Fibroblast of gingiva (primary cell): ENCODE results near the gene GNAT1.
"Not testable (repeated sequence)": the region's sequence is repeated elsewhere in the genome, so short reads cannot be mapped to it uniquely, and the experiment has no call there.

Source experiments
- DNase-seq: peaks from one replicate; pipeline ENCODE4 v3.0.0-alpha.2; 2011; ENCODE audit warnings: low read depth

Gene GNAT1

GRCh38 chr3:50222169-50222528 is 30.7 kb downstream of the GNAT1 start:
- DNase-seq, result no peak

GRCh38 chr3:50224639-50225038 is 33.2 kb downstream of the GNAT1 start:
- no peak for DNase-seq

GRCh38 chr3:50226888-50227389 is 35.5 kb downstream of the GNAT1 start:
- DNase-seq, result peak; percentile 42

GRCh38 chr3:50227390-50228183 is 36.2 kb downstream of the GNAT1 start:
- DNase-seq, result peak; percentile 83

- DNase-seq, result not testable (repeated sequence)
Measured at GRCh38 chr3:50228184-50228763, 36.9 kb downstream of the GNAT1 start.

- no peak for DNase-seq
Measured at GRCh38 chr3:50229490-50229889, 38.1 kb downstream of the GNAT1 start.

- DNase-seq, result no peak
Measured at GRCh38 chr3:50230104-50230793, 38.8 kb downstream of the GNAT1 start.

- no peak for DNase-seq
Measured at GRCh38 chr3:50230794-50231125, 39.4 kb downstream of the GNAT1 start.

- DNase-seq, result no peak
Measured at GRCh38 chr3:50231581-50231980, 40.2 kb downstream of the GNAT1 start.

- no peak for DNase-seq
Measured at GRCh38 chr3:50232303-50232702, 40.9 kb downstream of the GNAT1 start.

- no peak for DNase-seq
Measured at GRCh38 chr3:50233176-50233575, 41.8 kb downstream of the GNAT1 start.

- peak; percentile 98 for DNase-seq
Measured at GRCh38 chr3:50235716-50236483, 44.5 kb downstream of the GNAT1 start, which contains the start of gene GNAI2. Gene GNAI2 (plus strand): TSS chr3:50236204. CDS start chr3:50236336, 132 bp downstream.

- no peak for DNase-seq
Measured at GRCh38 chr3:50236484-50237132, 45.2 kb downstream of the GNAT1 start.

GRCh38 chr3:50237133-50237651 is 45.8 kb downstream of the GNAT1 start:
- DNase-seq, result peak; percentile 66

- DNase-seq, result peak; percentile 88
Measured at GRCh38 chr3:50237754-50238548, 46.5 kb downstream of the GNAT1 start.

- peak; percentile 74 for DNase-seq
Measured at GRCh38 chr3:50238549-50239026, 47.2 kb downstream of the GNAT1 start.

- no peak for DNase-seq
Measured at GRCh38 chr3:50239649-50240048, 48.2 kb downstream of the GNAT1 start.

- DNase-seq, result no peak
Measured at GRCh38 chr3:50241163-50241562, 49.8 kb downstream of the GNAT1 start.

- DNase-seq, result no peak
Measured at GRCh38 chr3:50241713-50242380, 50.4 kb downstream of the GNAT1 start.

GRCh38 chr3:50242381-50242770 is 51.0 kb downstream of the GNAT1 start:
- DNase-seq, result no peak
